GM12891 (cell line): ENCODE results near the gene OTOF.

Experiments used
- PAX5 ChIP-seq: IDR thresholded peaks from 2 replicates; pipeline ENCODE4 v1.6.1; 2011; ENCODE audit warnings: low read length, moderate library complexity, mild to moderate bottlenecking; ENCODE audit not compliant: insufficient read depth, severe bottlenecking
- POLR2A ChIP-seq: IDR thresholded peaks from 2 replicates; pipeline ENCODE4 v1.6.1; 2011; ENCODE audit warnings: low read depth, low read length, control low read depth
- POLR2AphosphoS5 ChIP-seq: IDR thresholded peaks from 2 replicates; pipeline ENCODE4 v1.6.1; 2011; ENCODE audit warnings: low read depth, low read length, control low read depth
- POU2F2 ChIP-seq: IDR thresholded peaks from 2 replicates; pipeline ENCODE4 v1.6.1; 2011; ENCODE audit warnings: low read depth, mild to moderate bottlenecking, control low read depth, low read length, moderate library complexity
- SPI1 ChIP-seq: IDR thresholded peaks from 2 replicates; pipeline ENCODE4 v1.6.1; 2011; ENCODE audit warnings: low read depth, low read length, control low read depth
- TAF1 ChIP-seq: IDR thresholded peaks from 2 replicates; pipeline ENCODE4 v1.6.1; 2011; ENCODE audit warnings: low read depth, low read length, control low read depth

DNA sequence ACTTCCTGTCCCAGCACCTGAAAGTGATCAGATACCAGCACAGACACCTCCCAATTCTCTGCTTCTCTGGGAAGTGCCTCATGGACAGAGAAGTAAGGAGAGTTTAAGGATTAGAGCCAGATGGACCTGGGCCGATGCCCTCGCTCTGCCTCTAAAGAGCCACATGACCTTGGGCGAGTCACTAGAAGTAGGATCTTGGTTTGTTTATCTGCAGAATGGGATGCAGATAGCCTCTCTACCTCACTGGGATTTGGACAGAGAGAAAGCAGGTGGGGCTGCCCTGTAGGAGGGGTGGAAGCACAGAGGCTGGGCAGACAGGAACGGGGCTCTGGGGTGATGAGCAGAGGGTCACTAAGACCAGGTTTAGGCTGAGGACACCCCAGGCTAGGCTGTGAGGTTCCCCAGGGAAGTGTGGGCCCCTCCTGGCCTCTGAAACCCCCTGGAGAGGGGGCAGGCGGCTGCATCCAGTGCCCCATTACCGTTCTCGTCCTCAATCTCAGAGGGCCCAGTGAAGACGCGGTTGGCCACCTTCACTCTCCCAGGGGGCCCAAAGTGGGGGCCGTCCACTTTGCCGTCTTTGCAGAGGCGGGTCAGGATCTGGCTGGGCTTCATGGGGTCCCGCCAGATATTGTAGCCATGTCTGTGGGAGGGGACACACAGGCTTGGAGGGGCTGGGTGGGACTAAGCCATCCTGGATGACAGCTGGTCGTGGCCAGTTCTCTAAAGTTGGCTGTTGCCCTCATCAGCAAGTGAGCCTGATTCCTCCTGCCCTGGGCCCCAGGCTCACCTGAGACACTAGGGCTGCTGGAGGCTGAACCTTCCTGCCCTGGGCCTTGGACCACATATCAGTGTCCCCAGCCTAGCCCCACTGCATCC lies 13.3 kb downstream of the OTOF start:
- TF ChIP-seq POLR2A (no peak), POU2F2 (no peak), POLR2AphosphoS5 (no peak), TAF1 (no peak), SPI1 (no peak), PAX5 (no peak)
